GM18867 (cell line): Measurements from ENCODE around the gene PPIF.
"Not testable (repeated sequence)": the region's sequence is repeated elsewhere in the genome, so short reads cannot be mapped to it uniquely, and the experiment has no call there.

Source experiments
- ATAC-seq: cut with Tn5 transposase; IDR thresholded peaks from one replicate; pipeline ENCODE4 v1.9.1; 2021; ENCODE audit warnings: mild to moderate bottlenecking, moderate library complexity; ENCODE audit not compliant: unreplicated experiment

PPIF gene

DNA sequence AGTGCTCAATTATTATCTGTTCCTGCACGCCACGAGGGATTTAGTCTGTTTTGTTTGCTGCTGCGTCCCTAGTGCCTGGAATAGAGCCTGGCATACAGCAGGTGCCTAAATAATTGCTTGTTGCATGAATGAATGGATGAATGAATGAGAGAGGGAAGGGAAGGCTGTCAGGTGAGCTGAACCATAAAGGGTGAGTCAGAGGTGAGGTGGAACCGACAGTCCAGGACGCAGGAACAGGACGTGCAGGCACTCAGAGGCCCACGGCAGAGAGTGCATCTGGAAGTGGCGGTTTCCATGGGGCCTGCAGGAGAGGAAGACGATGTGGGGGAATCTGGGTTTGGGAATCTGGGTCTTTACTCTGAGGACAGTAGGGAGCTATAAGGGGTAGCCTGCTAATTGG, 17.7 kb upstream of the PPIF start:
- no peak for ATAC-seq

DNA sequence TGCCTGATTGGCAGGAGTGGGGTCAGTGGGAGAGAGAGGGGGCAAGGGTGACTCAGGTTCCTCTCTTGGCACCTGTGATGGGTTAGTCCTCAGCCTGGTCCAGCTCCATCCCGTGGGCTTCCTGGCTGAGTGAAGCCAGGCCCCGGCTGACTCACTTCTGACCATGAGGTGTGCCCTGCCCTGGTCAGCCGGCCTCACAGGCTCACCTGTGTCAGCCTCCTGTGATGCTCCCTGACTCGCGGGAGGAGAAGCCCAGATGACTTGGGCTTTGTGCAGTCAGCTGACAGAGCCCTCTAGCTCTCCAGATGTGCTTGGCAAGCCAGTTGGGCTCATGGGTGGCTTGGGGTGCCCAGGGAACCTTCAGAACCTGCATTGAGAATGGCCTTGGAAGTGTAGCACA, 16.0 kb upstream of the PPIF start:
- peak; percentile 7 for ATAC-seq

DNA sequence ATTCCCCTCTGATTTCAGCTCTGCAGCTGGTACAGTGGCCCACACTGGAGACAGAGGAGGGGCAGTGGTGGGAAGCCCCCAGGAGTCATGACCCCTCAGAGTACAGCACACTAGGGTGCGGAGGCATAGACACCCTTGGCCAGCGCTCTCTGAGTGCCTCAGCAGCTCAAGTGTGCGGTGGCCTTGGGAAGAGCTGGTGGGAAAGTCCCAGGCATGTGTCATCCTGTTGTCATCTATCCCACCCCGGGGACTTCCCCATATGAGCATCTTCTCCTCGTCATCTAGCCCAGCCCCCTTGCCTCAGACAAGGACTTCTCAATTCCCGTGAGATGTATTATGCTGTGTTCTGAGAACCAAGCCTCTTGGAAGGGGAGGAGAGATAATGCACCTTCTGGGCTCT, 15.6 kb upstream of the PPIF start:
- peak; percentile 52 for ATAC-seq

DNA sequence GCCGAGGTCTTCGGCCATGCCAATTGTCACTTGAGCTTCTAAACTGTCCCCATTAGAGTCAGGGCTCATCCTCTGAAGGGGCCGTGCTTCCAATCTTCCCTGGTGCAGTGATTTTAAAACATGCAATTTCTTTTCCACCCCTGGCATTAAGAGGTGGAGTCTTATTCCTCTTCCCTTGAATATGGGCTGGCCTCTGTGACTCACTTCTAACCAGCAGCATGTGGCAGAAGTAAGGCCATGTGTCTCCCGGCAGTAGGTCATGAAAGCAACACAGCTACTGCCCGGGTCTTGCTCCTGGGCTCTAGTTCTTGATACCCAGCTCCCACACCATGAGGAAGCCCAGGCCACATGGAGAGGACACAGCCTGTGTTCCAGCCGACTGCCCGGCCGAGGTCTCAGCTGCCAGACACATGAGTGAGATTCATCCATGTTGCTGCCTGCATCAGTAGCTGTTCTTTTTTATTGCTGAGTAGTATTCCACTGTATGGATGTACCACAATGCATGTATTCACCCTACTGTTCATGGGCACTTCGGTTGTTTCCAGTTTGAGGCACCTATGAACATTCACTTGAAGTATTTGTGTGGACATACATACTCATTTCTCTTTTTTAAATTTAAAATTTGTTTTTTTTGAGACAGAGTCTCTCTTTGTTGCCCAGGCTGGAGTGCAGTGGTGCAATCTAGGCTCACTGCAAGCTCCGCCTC, 14.5 kb upstream of the PPIF start:
- ATAC-seq, result not testable (repeated sequence)

DNA sequence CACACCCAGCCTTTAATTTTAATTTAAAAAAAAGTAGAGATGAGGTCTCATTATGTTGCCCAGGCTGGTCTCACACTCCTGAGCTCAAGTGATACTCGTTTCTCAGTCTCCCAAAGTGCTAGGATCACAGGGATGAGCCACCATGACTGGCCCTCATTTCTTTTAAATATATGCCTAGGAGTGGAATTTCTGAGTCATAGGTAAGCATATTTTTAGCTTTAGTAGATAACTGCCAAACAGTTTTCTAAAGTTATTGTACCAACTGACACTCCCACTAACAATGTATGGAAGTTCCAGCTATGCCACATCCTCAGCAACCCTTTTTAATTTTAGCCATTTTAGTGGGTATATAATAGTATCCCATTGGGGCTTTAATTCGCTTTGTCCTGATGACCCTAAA, 13.8 kb upstream of the PPIF start:
- ATAC-seq, result no peak

DNA sequence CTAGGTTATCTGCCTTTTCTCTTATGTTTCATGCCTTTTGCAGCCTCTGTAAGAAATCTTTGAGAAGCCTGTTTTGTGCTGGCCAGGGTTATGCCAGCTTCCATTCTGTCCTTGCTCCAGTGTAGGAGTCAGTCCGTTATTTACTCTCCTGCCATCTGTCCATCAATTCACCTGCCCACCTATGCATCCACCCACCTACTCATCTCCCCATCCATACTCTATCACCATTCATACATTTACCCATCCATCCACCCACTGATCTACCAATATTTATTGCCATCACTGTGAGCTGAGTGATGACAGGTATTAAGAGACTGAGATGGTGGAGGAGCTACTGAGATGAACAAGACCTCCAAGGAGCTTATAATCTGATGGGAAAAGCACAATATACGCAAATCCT, 12.7 kb upstream of the PPIF start:
- ATAC-seq, result no peak

DNA sequence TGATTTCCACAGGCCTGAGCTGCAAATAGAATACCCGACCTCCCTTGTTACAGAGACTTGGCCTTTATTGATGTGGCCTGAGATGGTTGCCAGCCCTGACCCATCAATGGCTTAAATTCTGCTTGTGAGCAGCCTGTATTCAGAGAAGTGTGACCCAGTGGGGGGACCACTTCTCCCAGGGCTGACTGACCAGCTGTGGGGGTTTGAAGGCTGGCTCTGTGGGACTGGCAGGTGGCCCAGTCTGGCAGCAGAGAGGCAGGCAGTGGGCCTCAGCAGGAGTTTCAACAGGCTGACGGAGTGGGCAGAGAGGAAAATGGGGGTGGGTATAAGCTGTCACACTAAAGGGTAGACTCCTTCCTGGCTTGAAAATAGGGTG, 12.2 kb upstream of the PPIF start:
- ATAC-seq, result no peak

DNA sequence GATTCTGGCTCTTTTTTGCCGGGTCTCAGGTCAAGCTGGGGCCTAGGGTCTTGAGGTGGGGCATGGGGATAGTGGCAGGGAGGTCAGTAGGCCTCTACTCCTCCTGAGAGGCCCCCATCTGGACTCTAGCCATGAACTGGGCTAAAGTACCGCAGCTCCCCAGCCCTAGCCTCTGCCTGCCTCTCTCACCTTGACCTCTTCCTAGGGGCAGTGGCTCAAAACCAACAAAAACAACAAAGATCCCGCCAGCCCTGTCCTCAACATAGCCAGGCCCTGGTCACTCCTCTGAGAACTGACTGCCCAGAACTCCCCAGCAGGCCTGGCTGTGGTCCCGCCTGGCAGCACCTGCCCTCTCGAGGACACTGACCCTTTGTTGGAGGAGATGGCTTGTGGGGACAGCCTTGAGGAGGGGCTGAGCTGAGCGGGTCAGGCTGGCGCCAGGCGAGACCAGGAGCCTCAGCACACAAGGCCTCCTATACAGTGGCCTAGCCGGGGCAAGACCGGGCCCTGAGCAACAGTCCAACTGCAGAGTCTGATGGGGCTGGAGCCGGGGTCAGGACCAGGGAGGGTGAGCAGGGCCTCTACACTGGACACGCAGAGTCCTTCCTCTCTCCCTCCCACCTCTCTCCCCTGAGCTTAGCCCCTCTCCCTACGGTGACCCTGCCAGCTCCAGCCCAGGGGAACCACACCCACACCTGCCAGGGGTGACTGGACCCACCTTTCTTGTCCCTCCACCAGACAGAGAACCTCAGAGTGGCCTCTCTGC, 11.6 kb upstream of the PPIF start:
- no peak for ATAC-seq

DNA sequence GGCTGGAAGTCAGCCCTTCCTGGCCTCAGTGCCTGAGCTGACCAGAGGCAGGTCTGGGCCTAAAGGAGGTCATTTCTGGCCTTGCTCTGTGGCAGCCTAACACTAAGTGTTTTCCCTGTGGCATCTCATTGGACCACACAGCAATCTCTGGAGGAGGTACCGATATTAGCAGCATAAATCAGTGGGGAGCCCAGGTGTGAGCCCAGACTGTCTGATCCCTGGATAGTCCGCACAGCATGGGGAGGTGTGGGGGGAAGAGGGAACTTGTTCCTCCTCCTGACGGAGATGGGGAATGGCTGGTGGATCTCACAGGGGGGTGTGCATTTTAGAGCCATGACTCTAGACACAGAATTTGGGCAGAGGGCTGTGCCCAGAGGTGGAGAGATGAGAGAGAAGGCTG, 11.0 kb upstream of the PPIF start:
- no peak for ATAC-seq

DNA sequence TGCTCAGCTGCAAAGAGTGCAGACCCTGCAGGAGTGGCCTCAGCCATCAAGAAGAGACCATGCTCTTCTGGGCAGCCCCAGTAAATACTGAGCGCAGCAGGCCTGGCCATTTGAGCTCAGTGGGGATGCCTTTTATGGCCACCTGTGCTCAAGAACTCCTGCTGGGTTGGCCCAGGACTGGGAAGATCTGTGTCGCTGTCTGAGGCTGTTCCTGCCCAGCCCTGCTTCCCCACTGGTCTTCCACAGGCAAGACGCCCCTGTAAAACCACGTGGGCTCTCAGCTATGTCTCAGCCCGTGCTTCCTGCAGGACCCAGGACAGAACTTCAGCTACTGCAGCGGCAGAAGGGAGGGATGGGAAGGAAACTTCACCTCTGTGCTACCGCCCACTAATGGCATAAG, 10.5 kb upstream of the PPIF start:
- ATAC-seq, result no peak

DNA sequence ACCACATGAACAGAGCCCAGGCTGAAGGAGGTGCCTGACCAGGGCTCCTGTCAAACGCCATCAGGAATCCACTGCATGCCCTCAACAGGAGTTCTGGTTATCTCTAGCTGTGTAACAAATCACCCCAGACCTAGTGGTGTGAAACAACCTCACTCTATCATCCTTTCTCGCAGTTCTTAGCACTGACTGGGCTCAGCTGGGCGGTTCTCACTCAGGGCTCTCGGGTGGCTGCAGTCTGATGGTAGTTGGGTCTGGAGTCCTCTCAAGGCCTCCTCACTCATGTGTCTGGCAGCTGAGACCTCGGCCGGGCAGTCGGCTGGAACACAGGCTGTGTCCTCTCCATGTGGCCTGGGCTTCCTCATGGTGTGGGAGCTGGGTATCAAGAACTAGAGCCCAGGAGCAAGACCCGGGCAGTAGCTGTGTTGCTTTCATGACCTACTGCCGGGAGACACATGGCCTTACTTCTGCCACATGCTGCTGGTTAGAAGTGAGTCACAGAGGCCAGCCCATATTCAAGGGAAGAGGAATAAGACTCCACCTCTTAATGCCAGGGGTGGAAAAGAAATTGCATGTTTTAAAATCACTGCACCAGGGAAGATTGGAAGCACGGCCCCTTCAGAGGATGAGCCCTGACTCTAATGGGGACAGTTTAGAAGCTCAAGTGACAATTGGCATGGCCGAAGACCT, 9.3 kb upstream of the PPIF start:
- not testable (repeated sequence) for ATAC-seq

DNA sequence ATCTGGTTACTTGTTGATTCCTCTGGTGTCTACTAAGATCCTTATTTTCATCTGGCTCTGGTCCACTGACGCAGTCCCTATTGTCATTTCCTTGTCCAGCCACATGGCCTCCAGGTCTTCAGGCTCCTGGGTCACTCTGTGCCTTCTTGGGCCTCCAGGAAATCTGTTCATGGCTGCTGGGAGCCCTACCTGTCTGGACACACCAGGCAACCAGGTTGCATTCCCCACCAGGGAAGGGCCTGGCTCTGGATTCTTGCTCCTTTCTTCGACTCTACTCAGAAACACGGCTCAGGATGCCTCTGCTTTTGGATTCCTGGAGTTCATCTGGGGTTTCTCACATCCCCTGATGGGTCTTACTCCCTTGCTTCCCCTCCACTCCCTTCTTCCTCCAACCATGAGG, 8.0 kb upstream of the PPIF start:
- no peak for ATAC-seq

DNA sequence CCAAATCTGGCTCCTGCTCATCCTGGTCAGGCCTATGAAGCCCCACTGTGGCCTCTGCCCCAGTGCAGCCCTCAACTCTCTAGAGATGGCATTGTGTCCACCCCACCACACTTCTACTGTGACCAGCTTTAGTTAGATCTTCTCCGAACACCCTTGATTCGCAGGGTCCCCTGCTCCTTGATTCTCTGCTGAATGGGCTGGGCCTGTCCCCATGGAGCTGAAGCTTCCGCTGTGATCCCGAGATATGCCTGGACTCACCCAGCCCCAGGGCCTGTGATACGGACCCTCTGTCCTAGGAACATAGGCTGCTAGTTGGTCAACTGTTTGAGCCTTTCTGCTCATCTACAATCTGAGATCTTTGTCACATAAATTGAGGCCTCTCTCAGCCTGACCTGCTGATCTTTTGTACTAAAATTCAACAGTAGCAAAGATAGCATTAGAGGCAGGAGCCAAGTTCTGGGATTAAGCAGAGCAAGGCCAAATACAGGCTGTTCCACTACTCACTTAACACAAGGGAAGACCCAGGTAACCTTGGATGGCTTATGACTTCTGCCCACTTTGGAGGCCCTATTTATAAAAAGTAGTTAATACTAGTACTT, 6.5 kb upstream of the PPIF start:
- ATAC-seq, result no peak

DNA sequence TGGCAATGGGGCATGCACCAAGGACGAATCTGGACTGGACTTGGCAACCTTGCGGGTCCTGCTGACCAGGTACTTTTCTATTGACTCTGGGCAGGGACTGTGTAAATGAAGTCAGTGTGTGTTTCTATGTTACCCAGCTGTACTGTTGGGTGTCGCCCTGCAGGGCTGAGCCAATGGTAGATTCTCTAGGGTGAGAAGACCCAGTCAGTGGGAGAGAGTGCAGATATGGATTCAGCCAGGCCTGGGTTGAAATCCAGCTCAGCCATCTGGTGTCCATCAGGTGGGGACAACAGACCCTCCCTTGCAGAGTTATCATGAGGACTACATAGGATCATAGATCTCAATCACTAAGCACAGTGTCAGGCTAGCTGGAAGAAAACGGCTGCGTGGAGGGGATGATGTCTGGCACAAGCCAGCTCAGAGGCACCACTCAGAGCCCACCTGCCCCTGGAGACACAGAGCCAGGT, 4.9 kb upstream of the PPIF start:
- ATAC-seq, result no peak

DNA sequence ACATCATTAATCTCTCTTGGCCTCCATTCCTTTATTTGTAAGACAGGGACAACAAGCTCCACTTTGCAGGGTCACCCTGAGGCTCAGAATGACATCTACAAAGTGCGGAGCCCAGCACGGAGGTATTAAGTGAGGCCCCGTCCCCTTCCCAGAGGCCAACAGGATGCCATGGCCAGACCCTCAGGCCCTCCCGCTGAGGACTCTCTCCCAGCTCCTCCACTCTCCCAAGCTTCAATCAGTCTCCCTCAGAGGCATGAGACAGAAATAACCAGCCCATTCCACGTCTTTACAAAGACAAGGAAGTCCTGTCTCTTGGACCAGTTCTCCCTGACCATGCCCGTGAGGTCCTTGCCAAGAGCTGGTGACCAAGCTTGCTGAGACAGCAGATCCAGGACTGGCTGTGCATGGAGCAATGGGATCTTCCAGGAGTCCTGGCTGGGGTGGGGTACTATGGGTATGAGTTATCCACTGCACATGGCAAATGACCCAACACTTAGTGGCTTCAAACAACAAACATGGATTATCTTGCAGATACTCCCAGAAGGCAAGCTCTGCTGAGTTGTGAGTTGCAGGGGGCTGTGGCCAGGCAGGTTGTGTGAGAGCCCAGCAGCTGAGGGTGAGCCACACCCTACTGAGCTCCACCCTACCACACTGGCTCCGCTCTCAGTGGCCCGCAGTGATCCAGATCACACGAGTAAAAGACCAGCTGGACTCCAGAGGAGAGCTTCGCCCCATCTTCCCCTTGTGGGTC, 4.3 kb upstream of the PPIF start:
- ATAC-seq, result no peak

DNA sequence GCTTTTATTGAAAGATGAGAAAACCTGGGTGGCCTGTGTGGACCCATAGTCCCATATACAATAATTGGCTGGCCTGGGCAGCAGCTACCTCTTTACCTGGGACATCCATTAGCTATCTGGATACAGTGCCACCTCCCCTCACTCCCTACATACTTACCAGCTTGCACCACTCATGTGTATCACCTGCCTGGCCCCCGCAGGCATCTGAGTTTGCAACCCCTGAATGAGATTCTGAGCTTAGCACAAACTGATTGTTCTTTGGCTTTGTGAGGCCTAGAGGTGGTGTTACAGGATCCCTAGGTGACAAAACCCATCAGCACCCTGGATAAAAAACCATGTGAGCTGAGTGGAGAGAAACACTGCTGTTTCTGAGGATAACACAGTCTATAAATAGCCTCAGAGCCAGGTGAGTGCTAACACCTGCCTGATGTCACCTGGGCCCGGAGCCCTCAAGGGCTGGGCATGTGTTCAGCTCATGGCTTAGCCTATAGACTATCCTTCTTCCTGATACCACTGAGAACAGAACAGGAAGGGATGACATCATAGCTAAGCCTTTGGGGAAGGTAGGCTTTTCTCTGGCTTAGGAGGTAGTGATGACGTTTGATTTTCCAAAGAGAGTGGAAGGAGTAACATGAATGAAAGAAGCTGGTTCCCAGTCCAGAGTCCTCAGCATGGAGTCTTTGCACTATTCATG, 2.6 kb upstream of the PPIF start:
- ATAC-seq, result no peak

DNA sequence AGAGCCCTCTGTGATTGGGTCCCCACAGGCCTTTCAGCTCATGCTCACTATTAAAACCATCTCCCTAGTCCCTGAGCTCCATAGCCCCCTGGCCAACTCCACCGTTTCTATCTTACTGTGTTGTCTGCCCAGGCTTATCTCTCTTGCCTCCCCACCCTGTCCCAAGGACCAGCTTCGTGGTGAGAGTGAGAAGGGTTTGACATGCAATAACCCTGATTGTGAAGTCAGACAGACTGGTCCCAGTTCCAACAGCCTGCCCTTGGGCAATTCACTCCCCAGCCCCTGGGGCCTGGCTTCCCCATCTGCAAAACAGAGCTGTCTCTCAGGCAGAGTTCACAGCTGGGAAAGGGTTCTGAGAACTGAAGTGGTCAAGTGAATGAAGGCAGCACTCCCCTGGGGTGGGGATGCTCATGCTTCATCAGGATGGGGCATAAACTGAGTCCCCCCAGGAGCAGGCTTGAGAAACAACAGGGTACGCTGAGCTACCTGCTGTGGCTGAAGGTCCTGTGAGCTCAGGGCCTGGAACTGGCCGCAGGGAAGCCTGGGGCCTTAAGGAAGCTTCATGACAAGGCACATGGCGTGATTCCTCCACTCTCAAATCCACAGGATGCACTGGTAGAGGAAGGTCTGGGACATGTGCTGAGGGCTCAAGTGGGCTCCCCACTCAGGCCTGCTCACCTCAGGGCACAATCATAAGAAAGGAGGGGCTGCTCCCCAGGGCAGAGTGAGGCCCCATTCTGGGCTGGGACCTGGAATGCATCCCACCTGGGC, 1.8 kb upstream of the PPIF start:
- ATAC-seq, result no peak

DNA sequence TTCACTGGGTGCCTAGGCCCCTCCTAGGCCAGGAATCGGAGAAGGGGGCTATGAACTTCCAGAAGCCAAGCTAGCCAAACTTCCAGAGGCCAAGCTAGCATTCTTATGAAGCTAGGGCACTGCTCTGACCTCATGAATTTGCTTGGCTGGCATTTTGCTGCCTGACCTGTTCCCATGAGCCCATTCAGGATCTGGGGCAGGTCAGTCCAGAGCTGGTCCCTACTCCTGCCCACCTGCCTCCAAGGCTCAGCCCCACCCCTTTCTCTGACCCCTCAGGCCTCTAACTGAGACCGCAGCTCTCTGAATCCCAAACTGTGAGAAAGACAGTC, 1.3 kb upstream of the PPIF start:
- no peak for ATAC-seq

DNA sequence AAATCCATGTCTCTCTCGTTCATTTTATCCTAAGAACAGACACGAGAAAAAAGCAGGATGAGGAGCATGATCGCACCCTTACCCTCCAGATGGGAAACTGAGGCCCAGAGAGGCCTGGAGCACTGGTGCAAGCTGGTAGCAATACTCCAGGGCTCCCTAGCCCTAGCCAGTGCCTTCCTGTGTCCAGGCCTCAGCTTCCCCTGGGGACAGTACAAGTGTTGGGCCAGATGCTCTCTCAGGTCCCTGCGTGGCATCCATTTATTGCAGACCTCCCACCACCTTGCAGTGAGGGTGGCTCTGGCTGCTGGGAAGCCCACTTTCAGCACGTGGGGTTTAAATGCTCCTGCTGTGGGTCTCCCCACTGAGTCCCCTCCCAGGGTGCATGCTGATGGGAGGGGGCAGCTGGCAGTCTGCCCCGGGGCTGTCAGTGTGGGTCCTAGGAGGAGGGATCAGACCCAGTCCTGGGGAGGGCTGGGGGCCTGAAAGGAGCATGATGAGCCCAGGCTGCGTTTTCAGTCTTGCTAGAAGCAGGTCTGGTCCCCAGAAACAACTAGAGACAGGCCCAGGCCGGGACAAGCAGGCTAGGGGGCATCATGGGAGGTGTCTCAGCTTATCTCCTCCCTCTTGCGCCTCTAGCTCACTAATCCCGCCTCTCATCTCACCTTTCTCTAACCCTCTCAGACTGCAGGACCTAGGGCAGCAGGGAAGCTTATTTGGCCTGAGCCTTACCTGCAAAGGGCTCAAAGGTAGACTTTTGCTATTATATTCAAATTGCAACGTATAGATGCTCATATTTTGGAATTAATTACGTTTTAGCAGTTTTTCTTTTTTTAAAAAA, 662 bp upstream of the PPIF start:
- no peak for ATAC-seq
